GM12891 (cell line): ENCODE measurements around the gene EDA.

Experiments
- DNase-seq: peaks from one replicate; pipeline ENCODE4 v3.0.0; 2011; ENCODE audit warnings: low spot score; ENCODE audit not compliant: insufficient read length
- FAIRE-seq: peaks from 2 replicates; lab custom pipeline; 2011; peaks lifted over from hg19 to GRCh38; lab: Jason Lieb, UNC
- PAX5 ChIP-seq: IDR thresholded peaks from 2 replicates; pipeline ENCODE4 v1.6.1; 2011; ENCODE audit warnings: low read length, moderate library complexity, mild to moderate bottlenecking; ENCODE audit not compliant: insufficient read depth, severe bottlenecking
- POLR2A ChIP-seq: IDR thresholded peaks from 2 replicates; pipeline ENCODE4 v1.6.1; 2011; ENCODE audit warnings: low read depth, low read length, control low read depth
- POLR2AphosphoS5 ChIP-seq: IDR thresholded peaks from 2 replicates; pipeline ENCODE4 v1.6.1; 2011; ENCODE audit warnings: low read depth, low read length, control low read depth
- POU2F2 ChIP-seq: IDR thresholded peaks from 2 replicates; pipeline ENCODE4 v1.6.1; 2011; ENCODE audit warnings: low read depth, mild to moderate bottlenecking, control low read depth, low read length, moderate library complexity
- SPI1 ChIP-seq: IDR thresholded peaks from 2 replicates; pipeline ENCODE4 v1.6.1; 2011; ENCODE audit warnings: low read depth, low read length, control low read depth
- TAF1 ChIP-seq: IDR thresholded peaks from 2 replicates; pipeline ENCODE4 v1.6.1; 2011; ENCODE audit warnings: low read depth, low read length, control low read depth

Gene EDA

GRCh38 chrX:69724307-69724706 is 108.4 kb downstream of the EDA start:
- FAIRE-seq (no peak), DNase-seq (no peak)
- TF ChIP-seq POLR2A (no peak), PAX5 (no peak)

- TF ChIP-seq TAF1 = no peak
- TF ChIP-seq PAX5 = no peak
- no peak for TF ChIP-seq POU2F2
- TF ChIP-seq SPI1 = no peak
- TF ChIP-seq POLR2A = no peak
- FAIRE-seq (no peak), DNase-seq (no peak)
These were observed 124.4 kb downstream of the EDA start for GRCh38 chrX:69740317-69740716.

GRCh38 chrX:69741721-69742120 is 125.8 kb downstream of the EDA start:
- no peak for TF ChIP-seq TAF1
- no peak for TF ChIP-seq PAX5
- TF ChIP-seq POU2F2 = no peak
- TF ChIP-seq POLR2A = no peak
- TF ChIP-seq POLR2AphosphoS5 = no peak
- no peak for TF ChIP-seq SPI1
- FAIRE-seq = no peak
- no peak for DNase-seq

GRCh38 chrX:69746051-69746450 is 130.1 kb downstream of the EDA start:
- TF ChIP-seq POLR2AphosphoS5 (no peak), PAX5 (no peak), POU2F2 (no peak), POLR2A (no peak), TAF1 (no peak), SPI1 (no peak)
- FAIRE-seq = no peak

GRCh38 chrX:69748055-69748454 is 132.1 kb downstream of the EDA start:
- FAIRE-seq = no peak

More at GRCh38 chrX:69746051-69746450, 130.1 kb downstream of the EDA start:
- DNase-seq = no peak

GRCh38 chrX:69759921-69760625 is 144.2 kb downstream of the EDA start:
- FAIRE-seq (no peak), DNase-seq (no peak)
- TF ChIP-seq TAF1 = no peak
- no peak for TF ChIP-seq POLR2AphosphoS5
- TF ChIP-seq POLR2A = no peak
- no peak for TF ChIP-seq POU2F2
- TF ChIP-seq SPI1 = no peak
- TF ChIP-seq PAX5 = no peak

More at GRCh38 chrX:69748055-69748454, 132.1 kb downstream of the EDA start:
- no peak for DNase-seq
- TF ChIP-seq PAX5 = no peak
- no peak for TF ChIP-seq POLR2A
- TF ChIP-seq TAF1 = no peak

- TF ChIP-seq POLR2A (no peak), TAF1 (no peak), POU2F2 (no peak), POLR2AphosphoS5 (no peak), PAX5 (no peak), SPI1 (no peak)
These were observed 145.7 kb downstream of the EDA start for GRCh38 chrX:69761633-69762032.

GRCh38 chrX:69762340-69762739 is 146.4 kb downstream of the EDA start:
- TF ChIP-seq SPI1 = no peak
- TF ChIP-seq POU2F2 = no peak
- no peak for TF ChIP-seq POLR2A
- TF ChIP-seq POLR2AphosphoS5 = no peak
- TF ChIP-seq TAF1 = no peak
- TF ChIP-seq PAX5 = no peak
- FAIRE-seq (no peak), DNase-seq (no peak)

More at GRCh38 chrX:69761633-69762032, 145.7 kb downstream of the EDA start:
- no peak for FAIRE-seq
- DNase-seq = no peak

- FAIRE-seq = no peak
- TF ChIP-seq PAX5 = no peak
- TF ChIP-seq POU2F2 = no peak
- no peak for DNase-seq
These were observed 177.5 kb downstream of the EDA start for GRCh38 chrX:69793260-69793935.

- no peak for TF ChIP-seq TAF1
- TF ChIP-seq POU2F2 = no peak
- no peak for TF ChIP-seq SPI1
- no peak for TF ChIP-seq PAX5
- TF ChIP-seq POLR2AphosphoS5 = no peak
- FAIRE-seq (no peak), DNase-seq (no peak)
These were observed 179.8 kb downstream of the EDA start for GRCh38 chrX:69795702-69796101.
